Aorta (tissue), 5 donors: ENCODE results near the gene PAFAH1B2. TPM values are rescaled to one million over a fixed set of nuclear protein-coding genes. Genes with fewer than 3 reads are reported as not detected.
A peak's percentile ranks its signal among the peaks of the same experiment; 100 is the strongest.

Experiments used
- ATAC-seq: fragments of 200-7000 bp; cut with Tn5 transposase; one replicate; pipeline ENCODE4 v1.9.1; 2022; ENCODE audit warnings: moderate library complexity; ENCODE audit not compliant: low FRiP score
- DNase-seq, 2 donors: peaks; one replicate each; pipeline ENCODE4 v3.0.0-alpha.2; 2020
- H3K27ac ChIP-seq, 2 donors: one replicate each; pipeline ENCODE4 v1.5.1; 2013; ENCODE audit warnings: low read length in 2 of 2, mild to moderate bottlenecking in 2 of 2, moderate library complexity in 2 of 2, control low read depth in 1 of 2, inconsistent platforms in 1 of 2, low read depth in 1 of 2
- H3K27me3 ChIP-seq, 2 donors: one replicate each; pipeline ENCODE4 v1.6.1; 2013; ENCODE audit warnings: control low read depth in 1 of 2, low read length in 1 of 2, mild to moderate bottlenecking in 1 of 2, moderate library complexity in 1 of 2; ENCODE audit not compliant: insufficient read depth in 2 of 2, control insufficient read depth in 1 of 2
- H3K36me3 ChIP-seq, 2 donors: one replicate each; pipeline ENCODE4 v1.6.1; 2013; ENCODE audit warnings: control low read depth in 1 of 2, low read length in 1 of 2, mild to moderate bottlenecking in 1 of 2; ENCODE audit not compliant: insufficient read depth in 2 of 2, control insufficient read depth in 1 of 2
- H3K4me1 ChIP-seq, 2 donors: one replicate each; pipeline ENCODE4 v1.6.1; 2013; ENCODE audit warnings: low read length in 2 of 2, control low read depth in 1 of 2, mild to moderate bottlenecking in 1 of 2, moderate library complexity in 1 of 2; ENCODE audit not compliant: insufficient read depth in 2 of 2, control insufficient read depth in 1 of 2
- H3K4me3 ChIP-seq, 2 donors: one replicate each; pipeline ENCODE4 v1.5.1; 2013; ENCODE audit warnings: low read length in 2 of 2, control low read depth in 1 of 2, mild to moderate bottlenecking in 1 of 2
- H3K9me3 ChIP-seq: one replicate; pipeline ENCODE4 v1.6.1; 2013; ENCODE audit warnings: mild to moderate bottlenecking, low read length; ENCODE audit not compliant: control insufficient read depth
- WGBS, 2 donors: extraction: QIAGEN DNeasy Blood & Tissue Kit; methylation state at CpG; one replicate each; pipeline ENCODE4 v1.1.7; 2013; 5-methylcytosine and 5-hydroxymethylcytosine counted together
- intact Hi-C, 2 donors: fragments of 100-400 bp; cut with DNase I; formaldehyde crosslinking; loops; one replicate each; pipeline versions ENCODE4 v1.14.2 to v1.15.0; 2022
- polyA plus RNA-seq, 2 donors: library from polyadenylated mRNA; stranded (reverse); fragments of 200-250 nt; gene quantifications; one replicate each; pipeline ENCODE4 v1.2.3, GENCODE V29; 2013
- total RNA-seq, 2 donors: library from RNA; stranded (reverse); fragmentation: NEBNext Ultra II Directional; extraction: Animal tissue kit (Norgen Biotek cat#: 25700); gene quantifications; one replicate each; pipeline ENCODE4 v1.2.1, GENCODE V29; 2021
- donor health status: healthy with polysubstance abuse.
- donor health status: Bipolar disorder and iron deficiency.
- donor health status: DM: no; HTN: no; CAD: no.
- donor health status: DM: no; HTN: no; CAD: no.
- donor health status: DM: yes; HTN: yes; CAD: no.

Gene PAFAH1B2
- total and polyA plus RNA-seq, 4 donors = 18.2 to 73.5 (median 45.2) TPM

GRCh38 chr11:117187007-117187406 lies 42.9 kb downstream of the PAFAH1B2 start:
- Histone ChIP-seq H3K4me1 (no peaks in the 10 kb centered on the region), H3K4me3 (no peak overlapping the region), H3K27ac (no peak overlapping the region), H3K9me3 (no peaks in the 10 kb centered on the region), H3K36me3 (peaks cover 0 to 2% of the 10 kb centered on the region in 2 donors), H3K27me3 (no peaks in the 10 kb centered on the region)
- DNase-seq = peak in 1 of 2 donors; percentile 65
- intact Hi-C loops = no loop called here
- WGBS, 2 donors = 76 to 82% methylated on average over 6 of the region's 6 CpGs
- ATAC-seq = no peak

- H3K36me3 ChIP-seq = peaks cover 0 to 2% of the 10 kb centered on the region in 2 donors
- WGBS, 2 donors = 87 to 89% methylated on average over 13 of the region's 13 CpGs
- intact Hi-C loops = no loop called here
- H3K4me3 ChIP-seq = no peak overlapping the region
- no peaks in the 10 kb centered on the region for H3K27me3 ChIP-seq
- ATAC-seq (no peak), DNase-seq (peak in 1 of 2 donors; percentile 63)
- H3K27ac ChIP-seq = no peak overlapping the region
- no peaks in the 10 kb centered on the region for H3K4me1 ChIP-seq
- no peaks in the 10 kb centered on the region for H3K9me3 ChIP-seq
These were observed 43.3 kb downstream of the PAFAH1B2 start for GRCh38 chr11:117187428-117187798.

GRCh38 chr11:117187799-117188481 lies 43.9 kb downstream of the PAFAH1B2 start:
- H3K9me3 ChIP-seq = no peaks in the 10 kb centered on the region
- peaks cover 0 to 2% of the 10 kb centered on the region in 2 donors for H3K36me3 ChIP-seq
- H3K4me3 ChIP-seq = no peak overlapping the region
- H3K4me1 ChIP-seq = no peaks in the 10 kb centered on the region
- H3K27me3 ChIP-seq = no peaks in the 10 kb centered on the region
- ATAC-seq (no peak), DNase-seq (peak in 1 of 2 donors; percentile 67)
- 91 to 92% methylated on average over 16 of the region's 16 CpGs for WGBS, 2 donors
- no peak overlapping the region for H3K27ac ChIP-seq
- intact Hi-C loops = no loop called here

- peak in 1 of 2 donors; percentile 77 for DNase-seq
- Histone ChIP-seq H3K4me1 (no peaks in the 10 kb centered on the region), H3K4me3 (no peak overlapping the region), H3K27ac (no peak overlapping the region), H3K36me3 (peaks cover 0 to 2% of the 10 kb centered on the region in 2 donors), H3K27me3 (no peaks in the 10 kb centered on the region), H3K9me3 (no peaks in the 10 kb centered on the region)
- WGBS, 2 donors = 85 to 86% methylated on average over 20 of the region's 20 CpGs
- no peak for ATAC-seq
- intact Hi-C loops = no loop called here
These were observed 44.6 kb downstream of the PAFAH1B2 start for GRCh38 chr11:117188620-117189081.

- no peak overlapping the region for H3K27ac ChIP-seq
- DNase-seq (peak; percentile 70 to 78), ATAC-seq (no peak)
- H3K4me3 ChIP-seq = no peak overlapping the region
- H3K36me3 ChIP-seq = peaks cover 0 to 2% of the 10 kb centered on the region in 2 donors
- H3K9me3 ChIP-seq = no peaks in the 10 kb centered on the region
- no peaks in the 10 kb centered on the region for H3K27me3 ChIP-seq
- intact Hi-C loops = no loop called here
- WGBS, 2 donors = 92% methylated on average over 22 of the region's 22 CpGs
- no peaks in the 10 kb centered on the region for H3K4me1 ChIP-seq
These were observed 45.3 kb downstream of the PAFAH1B2 start for GRCh38 chr11:117189191-117189940.

- intact Hi-C loops = no loop called here
- Histone ChIP-seq H3K4me3 (no peak overlapping the region), H3K27ac (no peak overlapping the region), H3K4me1 (no peaks in the 10 kb centered on the region), H3K9me3 (no peaks in the 10 kb centered on the region), H3K36me3 (peaks cover 0 to 2% of the 10 kb centered on the region in 2 donors), H3K27me3 (no peaks in the 10 kb centered on the region)
- WGBS, 2 donors = 83% methylated on average over 7 to 8 of the region's 8 CpGs
- no peak for ATAC-seq
- peak; percentile 43 to 62 for DNase-seq
These were observed 46.0 kb downstream of the PAFAH1B2 start for GRCh38 chr11:117189941-117190544.

- Histone ChIP-seq H3K27ac (no peak overlapping the region), H3K4me3 (no peak overlapping the region), H3K9me3 (no peaks in the 10 kb centered on the region), H3K36me3 (peaks cover 0 to 2% of the 10 kb centered on the region in 2 donors), H3K4me1 (no peaks in the 10 kb centered on the region), H3K27me3 (no peaks in the 10 kb centered on the region)
- intact Hi-C loops = no loop called here
- ATAC-seq (no peak), DNase-seq (peak in 1 of 2 donors; percentile 66)
- 87% methylated on average over 26 of the region's 26 CpGs for WGBS, 2 donors
These were observed 47.8 kb downstream of the PAFAH1B2 start for GRCh38 chr11:117191680-117192400.

GRCh38 chr11:117192401-117192875 lies 48.4 kb downstream of the PAFAH1B2 start:
- no peak for DNase-seq
- Histone ChIP-seq H3K36me3 (peaks cover 0 to 2% of the 10 kb centered on the region in 2 donors), H3K27me3 (no peaks in the 10 kb centered on the region)

More at GRCh38 chr11:117192401-117192875, 48.4 kb downstream of the PAFAH1B2 start:
- Histone ChIP-seq H3K4me1 (no peaks in the 10 kb centered on the region), H3K9me3 (no peaks in the 10 kb centered on the region), H3K4me3 (no peak overlapping the region), H3K27ac (no peak overlapping the region)
- intact Hi-C loops = no loop called here
- ATAC-seq = no peak
- WGBS, 2 donors = 90 to 91% methylated on average over 17 of the region's 17 CpGs
